ENCODE data around the gene ZBP1. TPM values are rescaled to one million over a fixed set of nuclear protein-coding genes. Genes with fewer than 3 reads are reported as not detected.

ZBP1 gene
- polyA plus RNA-seq, 1 experiment, result not detected

- TF ChIP-seq, protein P1, sequence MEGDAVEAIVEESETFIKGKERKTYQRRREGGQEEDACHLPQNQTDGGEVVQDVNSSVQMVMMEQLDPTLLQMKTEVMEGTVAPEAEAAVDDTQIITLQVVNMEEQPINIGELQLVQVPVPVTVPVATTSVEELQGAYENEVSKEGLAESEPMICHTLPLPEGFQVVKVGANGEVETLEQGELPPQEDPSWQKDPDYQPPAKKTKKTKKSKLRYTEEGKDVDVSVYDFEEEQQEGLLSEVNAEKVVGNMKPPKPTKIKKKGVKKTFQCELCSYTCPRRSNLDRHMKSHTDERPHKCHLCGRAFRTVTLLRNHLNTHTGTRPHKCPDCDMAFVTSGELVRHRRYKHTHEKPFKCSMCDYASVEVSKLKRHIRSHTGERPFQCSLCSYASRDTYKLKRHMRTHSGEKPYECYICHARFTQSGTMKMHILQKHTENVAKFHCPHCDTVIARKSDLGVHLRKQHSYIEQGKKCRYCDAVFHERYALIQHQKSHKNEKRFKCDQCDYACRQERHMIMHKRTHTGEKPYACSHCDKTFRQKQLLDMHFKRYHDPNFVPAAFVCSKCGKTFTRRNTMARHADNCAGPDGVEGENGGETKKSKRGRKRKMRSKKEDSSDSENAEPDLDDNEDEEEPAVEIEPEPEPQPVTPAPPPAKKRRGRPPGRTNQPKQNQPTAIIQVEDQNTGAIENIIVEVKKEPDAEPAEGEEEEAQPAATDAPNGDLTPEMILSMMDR (IDR thresholded peaks at IDR 0.05; ENCODE audit: low read depth, low read length), result peak; percentile 77
- peaks cover 5% of the 10 kb centered on the region for H3K27me3 ChIP-seq (ENCODE audit: control insufficient read depth, insufficient read depth, low read length)
- DNase-seq (ENCODE audit: low read depth, low spot score), result no peak
- no peak overlapping the region for H3K4me3 ChIP-seq (ENCODE audit: low read depth, low read length)
- ChIA-PET POLR2A (no interaction called here), CTCF (interaction anchor here (0.8 to 10.2 kb wide), 16 partner anchors 10 to 1858 kb away, joined by 3 to 114 read pairs (median 6); no protein-coding TSS in a partner anchor)
- no peak overlapping the region for H3K27ac ChIP-seq (ENCODE audit: low read depth, low read length)
- H3K9me3 ChIP-seq (ENCODE audit: control insufficient read depth, insufficient read depth, low read length), result no peaks in the 10 kb centered on the region
Measured at GRCh38 chr20:57596998-57597939, 23.0 kb downstream of the ZBP1 start.

- DNase-seq (ENCODE audit: low read depth, low spot score), result no peak
- ChIA-PET CTCF (interaction anchor here (0.5 to 10.2 kb wide), 20 partner anchors 9 to 1859 kb away, joined by 3 to 114 read pairs (median 6); no protein-coding TSS in a partner anchor), POLR2A (no interaction called here)
- H3K27ac ChIP-seq (ENCODE audit: low read depth, low read length), result no peak overlapping the region
- no peaks in the 10 kb centered on the region for H3K9me3 ChIP-seq (ENCODE audit: control insufficient read depth, insufficient read depth, low read length)
- H3K4me3 ChIP-seq (ENCODE audit: low read depth, low read length), result no peak overlapping the region
- TF ChIP-seq, protein P1 (IDR thresholded peaks at IDR 0.05; ENCODE audit: low read depth, low read length), result no peak
- peaks cover 5% of the 10 kb centered on the region for H3K27me3 ChIP-seq (ENCODE audit: control insufficient read depth, insufficient read depth, low read length)
Measured at GRCh38 chr20:57596358-57596757, 23.9 kb downstream of the ZBP1 start.

DNA sequence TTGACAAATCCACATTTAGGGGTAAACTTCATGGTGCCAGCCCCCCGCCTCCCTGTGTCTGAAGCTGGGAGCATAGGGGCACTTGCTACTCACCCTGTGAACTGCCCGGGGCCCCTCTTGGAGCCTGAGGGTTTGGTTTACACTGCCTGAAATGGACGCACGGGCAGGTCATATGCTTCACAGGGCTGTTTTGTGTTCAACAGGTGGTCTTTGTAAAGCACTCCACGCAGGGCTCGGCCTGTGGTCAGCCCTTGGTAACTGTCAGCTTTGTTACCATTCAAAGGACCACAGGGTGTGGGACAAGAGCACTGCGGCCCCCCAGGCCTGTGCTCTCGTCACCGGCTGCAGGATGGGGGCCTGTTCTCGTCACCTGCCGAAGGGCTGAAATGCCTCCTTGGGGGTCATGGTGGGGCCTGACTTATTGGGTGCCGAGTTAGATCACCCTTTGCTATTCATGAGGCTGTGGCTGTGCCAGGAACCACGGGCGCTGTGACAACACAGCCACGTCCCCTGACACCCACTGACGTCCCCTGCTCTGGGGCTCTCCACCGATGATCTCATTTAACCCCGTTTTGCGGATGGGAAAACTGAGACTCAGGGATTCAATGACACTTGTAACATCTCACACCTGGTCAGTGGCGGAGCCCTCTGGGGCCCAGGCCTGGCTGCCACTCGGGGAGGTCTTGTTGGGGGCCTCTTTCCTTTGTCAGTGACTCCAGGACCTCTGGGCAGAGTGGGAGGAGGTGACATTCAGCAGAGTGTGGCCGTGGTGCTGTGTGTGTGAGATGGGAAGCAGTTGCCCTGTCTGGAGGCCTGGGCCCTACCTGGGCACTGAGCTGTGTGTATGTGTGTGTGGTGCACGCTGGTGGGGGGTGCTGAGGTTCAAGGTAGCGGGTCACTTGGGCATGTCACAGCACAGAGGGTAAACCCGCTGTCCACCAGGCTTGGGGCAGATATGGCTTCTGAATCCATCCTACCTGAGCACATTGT is 24.9 kb downstream of the ZBP1 start:
- Histone ChIP-seq H3K4me3 (ENCODE audit: low read depth, low read length) (no peak overlapping the region), H3K9me3 (ENCODE audit: control insufficient read depth, insufficient read depth, low read length) (no peaks in the 10 kb centered on the region), H3K27ac (ENCODE audit: low read depth, low read length) (no peak overlapping the region), H3K27me3 (ENCODE audit: control insufficient read depth, insufficient read depth, low read length) (peaks cover 5% of the 10 kb centered on the region)
- ChIA-PET POLR2A (no interaction called here), CTCF (interaction anchor here (0.5 to 10.2 kb wide), 31 partner anchors 8 to 963 kb away, joined by 3 to 114 read pairs (median 4); no protein-coding TSS in a partner anchor)
- TF ChIP-seq, protein P1 (IDR thresholded peaks at IDR 0.05; ENCODE audit: low read depth, low read length), result no peak
- DNase-seq (ENCODE audit: low read depth, low spot score), result no peak

GRCh38 chr20:57594092-57594951 is 25.9 kb downstream of the ZBP1 start:
- DNase-seq (ENCODE audit: low read depth, low spot score), result no peak
- TF ChIP-seq, protein P1 (IDR thresholded peaks at IDR 0.05; ENCODE audit: low read depth, low read length), result peak; percentile 78
- Histone ChIP-seq H3K27ac (ENCODE audit: low read depth, low read length) (no peak overlapping the region), H3K9me3 (ENCODE audit: control insufficient read depth, insufficient read depth, low read length) (no peaks in the 10 kb centered on the region), H3K4me3 (ENCODE audit: low read depth, low read length) (no peak overlapping the region), H3K27me3 (ENCODE audit: control insufficient read depth, insufficient read depth, low read length) (peaks cover 5% of the 10 kb centered on the region)
- POLR2A ChIA-PET, result no interaction called here
- CTCF ChIA-PET, result interaction anchor here (0.5 to 10.2 kb wide), 21 partner anchors 9 to 961 kb away, joined by 3 to 114 read pairs (median 3); no protein-coding TSS in a partner anchor

Data from AG04450 (cell line).